HepG2 (cell line): ENCODE data around the gene GPS1. TPM values are rescaled to one million over a fixed set of nuclear protein-coding genes. Genes with fewer than 3 reads are reported as not detected.
A peak's percentile ranks its signal among the peaks of the same experiment; 100 is the strongest.

Experiments
- ATAD3A ChIP-seq: sonication (generic); formaldehyde crosslinking; IDR thresholded peaks from 2 replicates; pipeline ENCODE4 v1.4.0; 2020; ENCODE audit warnings: missing genetic modification reagents
- GFI1 ChIP-seq: sonication (generic); formaldehyde crosslinking; IDR thresholded peaks from 2 replicates; pipeline ENCODE4 v1.5.0; 2020; ENCODE audit warnings: missing genetic modification reagents, mild to moderate bottlenecking, borderline replicate concordance
- IKZF1 ChIP-seq: fragments of 450-650 bp; IDR thresholded peaks from 2 replicates; pipeline ENCODE4 v1.7.1; 2016
- KLF11 ChIP-seq: IDR thresholded peaks from 2 replicates; pipeline ENCODE4 v1.6.1; 2016; ENCODE audit warnings: missing compliant biosample characterization
- NFE2L2 ChIP-seq: fragments of 150-350 bp; IDR thresholded peaks from 2 replicates; pipeline ENCODE4 v1.6.1; 2014; ENCODE audit warnings: low read length
- RBAK ChIP-seq: sonication (generic); formaldehyde crosslinking; IDR thresholded peaks from 2 replicates; pipeline ENCODE4 v1.5.1; 2020; ENCODE audit warnings: mild to moderate bottlenecking, missing genetic modification reagents
- SMC3 ChIP-seq: IDR thresholded peaks from 2 replicates; pipeline ENCODE4 v1.6.1; 2011; ENCODE audit warnings: low read length, improper control_type of control experiment
- SNRNP70 ChIP-seq: fragments of 200-400 bp; formaldehyde crosslinking; IDR thresholded peaks from 2 replicates; pipeline ENCODE4 v1.6.1; 2017; ENCODE audit warnings: mild to moderate bottlenecking, low read depth, low read length, moderate library complexity
- SRSF1 ChIP-seq: fragments of 200-400 bp; formaldehyde crosslinking; optimal IDR thresholded peaks from 2 replicates; pipeline ENCODE3; 2017; ENCODE audit warnings: mild to moderate bottlenecking, low read depth, low read length, moderate library complexity
- SRSF4 ChIP-seq: fragments of 200-400 bp; formaldehyde crosslinking; IDR thresholded peaks from one replicate; pipeline ENCODE4 v1.6.1; 2018; ENCODE audit warnings: mild to moderate bottlenecking, low read depth, low read length, moderate library complexity; ENCODE audit not compliant: poor library complexity, severe bottlenecking
- STAT6 ChIP-seq: sonication (generic); formaldehyde crosslinking; IDR thresholded peaks from 2 replicates; pipeline ENCODE4 v1.4.0; 2020; ENCODE audit warnings: missing genetic modification reagents, mild to moderate bottlenecking, borderline replicate concordance
- U2AF2 ChIP-seq: fragments of 200-400 bp; formaldehyde crosslinking; IDR thresholded peaks from 2 replicates; pipeline ENCODE4 v1.6.1; 2017; ENCODE audit warnings: low read depth, mild to moderate bottlenecking, low read length
- ZFP36 ChIP-seq: fragments of 150-350 bp; IDR thresholded peaks from 2 replicates; pipeline ENCODE4 v1.6.1; 2018; ENCODE audit warnings: borderline replicate concordance, low read length, low read depth; ENCODE audit not compliant: partially characterized antibody
- ZNF143 ChIP-seq: sonication (generic); formaldehyde crosslinking; IDR thresholded peaks from 2 replicates; pipeline ENCODE4 v1.4.0; 2020; ENCODE audit warnings: missing genetic modification reagents
- ZNF431 ChIP-seq: sonication (generic); formaldehyde crosslinking; IDR thresholded peaks from 2 replicates; pipeline ENCODE4 v1.9.0; 2022; ENCODE audit warnings: missing genetic modification reagents, low read depth, mild to moderate bottlenecking, borderline replicate concordance
- ZNF577 ChIP-seq: sonication (generic); formaldehyde crosslinking; IDR thresholded peaks from 2 replicates; pipeline ENCODE4 v1.4.0; 2020; ENCODE audit warnings: mild to moderate bottlenecking, low read depth, missing genetic modification reagents, borderline replicate concordance
- polyA plus RNA-seq, 8 experiments: library from polyadenylated mRNA; depleted of rRNA in 3 of 8; stranded (reverse) in 7 of 8; unstranded in 1 of 8; fragments of >200 nt; fragmentation: Illumina TruSeq in 4 of 8; extraction: Trizol in 4 of 8; gene quantifications; 2 replicates each; pipeline versions ENCODE4 v1.2.1 to v1.2.3, GENCODE V29; 2011 to 2016; ENCODE audit warnings: low read depth in 4 of 8, missing spikeins in 1 of 8, mixed read lengths in 1 of 8; ENCODE audit not compliant: insufficient read depth in 1 of 8
- total RNA-seq, 5 experiments: library from RNA; depleted of rRNA; stranded (reverse); fragments of >200 nt; fragmentation: Illumina TruSeq; extraction: Trizol; gene quantifications; 2 replicates each; pipeline ENCODE4 v1.2.3, GENCODE V29; 2016; ENCODE audit warnings: low read depth in 1 of 5
- TF ChIP-seq, protein P1 (sequence below): sonication (generic); formaldehyde crosslinking; IDR thresholded peaks from 2 replicates; pipeline ENCODE4 v1.4.0; 2020; ENCODE audit warnings: mild to moderate bottlenecking, missing genetic modification reagents
- TF ChIP-seq, protein P2 (sequence below): sonication (generic); formaldehyde crosslinking; IDR thresholded peaks from 2 replicates; pipeline ENCODE4 v1.4.0; 2020; ENCODE audit warnings: mild to moderate bottlenecking, missing genetic modification reagents, borderline replicate concordance

The GPS1 gene
- total and polyA plus RNA-seq, 2 of the 13 experiments (the other 11 are each of a cell fraction or from before 2014, with no cell fraction given): 124 to 128 TPM

DNA sequence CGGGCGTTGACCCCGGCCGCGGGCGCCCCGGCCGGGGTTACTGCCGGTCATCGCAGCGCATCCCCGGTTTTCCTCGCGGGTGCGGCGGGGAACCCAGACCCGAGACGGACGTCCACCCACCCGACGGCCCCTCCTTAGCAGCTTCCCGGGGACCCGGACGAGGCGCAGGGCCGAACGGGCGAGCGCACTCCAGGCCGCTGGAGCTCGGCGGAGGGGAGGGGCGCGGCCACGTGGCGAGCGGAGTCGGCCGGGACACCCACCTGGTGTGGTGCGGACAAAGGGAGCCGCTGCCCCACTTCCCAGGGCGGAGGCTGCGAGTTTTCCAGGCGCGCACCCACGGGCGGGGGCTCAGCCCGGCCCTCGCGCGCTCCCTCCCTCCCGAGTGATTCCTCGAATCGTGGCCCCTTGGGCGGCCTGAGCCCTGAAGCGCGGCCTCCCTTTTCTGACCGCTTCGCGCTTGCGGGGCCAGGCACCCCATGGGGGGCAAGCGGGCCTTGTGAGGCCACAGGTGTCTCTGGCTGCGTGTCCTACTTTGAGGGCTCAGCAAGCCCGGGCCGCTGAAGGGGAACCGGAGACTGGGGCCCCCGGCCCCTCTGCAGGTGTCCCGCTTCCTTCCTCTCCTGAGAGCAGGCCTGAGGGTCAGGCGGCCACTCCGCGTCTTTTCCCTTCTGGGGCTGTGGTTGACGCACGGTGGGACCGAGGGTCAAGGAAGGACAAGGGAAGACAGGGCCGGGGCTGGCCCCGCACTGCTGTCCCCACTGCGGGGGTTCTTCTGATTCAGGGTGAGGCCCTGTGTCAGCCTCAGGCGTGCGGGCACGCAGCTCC lies 47.5 kb downstream of the GPS1 start (continued):
- TF ChIP-seq, protein P1, sequence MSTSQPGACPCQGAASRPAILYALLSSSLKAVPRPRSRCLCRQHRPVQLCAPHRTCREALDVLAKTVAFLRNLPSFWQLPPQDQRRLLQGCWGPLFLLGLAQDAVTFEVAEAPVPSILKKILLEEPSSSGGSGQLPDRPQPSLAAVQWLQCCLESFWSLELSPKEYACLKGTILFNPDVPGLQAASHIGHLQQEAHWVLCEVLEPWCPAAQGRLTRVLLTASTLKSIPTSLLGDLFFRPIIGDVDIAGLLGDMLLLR: no peak
- no peak; the same call in 1 of the 2 replicates for TF ChIP-seq STAT6 (CRISPR knock-in tag)
- TF ChIP-seq NFE2L2: no peak
- TF ChIP-seq GFI1 (CRISPR knock-in tag): no peak
- no peak for TF ChIP-seq IKZF1
- no peak for TF ChIP-seq ZFP36
- TF ChIP-seq ZNF143 (CRISPR knock-in tag): no peak
- no peak for TF ChIP-seq U2AF2
- TF ChIP-seq SNRNP70: no peak
- no peak for TF ChIP-seq SMC3
- no peak for TF ChIP-seq KLF11
- TF ChIP-seq, protein P2, sequence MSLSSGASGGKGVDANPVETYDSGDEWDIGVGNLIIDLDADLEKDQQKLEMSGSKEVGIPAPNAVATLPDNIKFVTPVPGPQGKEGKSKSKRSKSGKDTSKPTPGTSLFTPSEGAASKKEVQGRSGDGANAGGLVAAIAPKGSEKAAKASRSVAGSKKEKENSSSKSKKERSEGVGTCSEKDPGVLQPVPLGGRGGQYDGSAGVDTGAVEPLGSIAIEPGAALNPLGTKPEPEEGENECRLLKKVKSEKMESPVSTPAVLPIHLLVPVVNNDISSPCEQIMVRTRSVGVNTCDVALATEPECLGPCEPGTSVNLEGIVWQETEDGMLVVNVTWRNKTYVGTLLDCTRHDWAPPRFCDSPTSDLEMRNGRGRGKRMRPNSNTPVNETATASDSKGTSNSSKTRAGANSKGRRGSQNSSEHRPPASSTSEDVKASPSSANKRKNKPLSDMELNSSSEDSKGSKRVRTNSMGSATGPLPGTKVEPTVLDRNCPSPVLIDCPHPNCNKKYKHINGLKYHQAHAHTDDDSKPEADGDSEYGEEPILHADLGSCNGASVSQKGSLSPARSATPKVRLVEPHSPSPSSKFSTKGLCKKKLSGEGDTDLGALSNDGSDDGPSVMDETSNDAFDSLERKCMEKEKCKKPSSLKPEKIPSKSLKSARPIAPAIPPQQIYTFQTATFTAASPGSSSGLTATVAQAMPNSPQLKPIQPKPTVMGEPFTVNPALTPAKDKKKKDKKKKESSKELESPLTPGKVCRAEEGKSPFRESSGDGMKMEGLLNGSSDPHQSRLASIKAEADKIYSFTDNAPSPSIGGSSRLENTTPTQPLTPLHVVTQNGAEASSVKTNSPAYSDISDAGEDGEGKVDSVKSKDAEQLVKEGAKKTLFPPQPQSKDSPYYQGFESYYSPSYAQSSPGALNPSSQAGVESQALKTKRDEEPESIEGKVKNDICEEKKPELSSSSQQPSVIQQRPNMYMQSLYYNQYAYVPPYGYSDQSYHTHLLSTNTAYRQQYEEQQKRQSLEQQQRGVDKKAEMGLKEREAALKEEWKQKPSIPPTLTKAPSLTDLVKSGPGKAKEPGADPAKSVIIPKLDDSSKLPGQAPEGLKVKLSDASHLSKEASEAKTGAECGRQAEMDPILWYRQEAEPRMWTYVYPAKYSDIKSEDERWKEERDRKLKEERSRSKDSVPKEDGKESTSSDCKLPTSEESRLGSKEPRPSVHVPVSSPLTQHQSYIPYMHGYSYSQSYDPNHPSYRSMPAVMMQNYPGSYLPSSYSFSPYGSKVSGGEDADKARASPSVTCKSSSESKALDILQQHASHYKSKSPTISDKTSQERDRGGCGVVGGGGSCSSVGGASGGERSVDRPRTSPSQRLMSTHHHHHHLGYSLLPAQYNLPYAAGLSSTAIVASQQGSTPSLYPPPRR (CRISPR knock-in tag): no peak
- no peak for TF ChIP-seq ZNF431 (CRISPR knock-in tag)
- TF ChIP-seq ATAD3A (CRISPR knock-in tag): no peak
- peak; percentile 96 for TF ChIP-seq SRSF1
- no peak for TF ChIP-seq RBAK
- peak; percentile 93 for TF ChIP-seq SRSF4
- TF ChIP-seq ZNF577: no peak
